ENCODE measurements around the gene MRTFB.
"Not testable (repeated sequence)": the region's sequence is repeated elsewhere in the genome, so short reads cannot be mapped to it uniquely, and the experiment has no call there.

Gene MRTFB

DNA sequence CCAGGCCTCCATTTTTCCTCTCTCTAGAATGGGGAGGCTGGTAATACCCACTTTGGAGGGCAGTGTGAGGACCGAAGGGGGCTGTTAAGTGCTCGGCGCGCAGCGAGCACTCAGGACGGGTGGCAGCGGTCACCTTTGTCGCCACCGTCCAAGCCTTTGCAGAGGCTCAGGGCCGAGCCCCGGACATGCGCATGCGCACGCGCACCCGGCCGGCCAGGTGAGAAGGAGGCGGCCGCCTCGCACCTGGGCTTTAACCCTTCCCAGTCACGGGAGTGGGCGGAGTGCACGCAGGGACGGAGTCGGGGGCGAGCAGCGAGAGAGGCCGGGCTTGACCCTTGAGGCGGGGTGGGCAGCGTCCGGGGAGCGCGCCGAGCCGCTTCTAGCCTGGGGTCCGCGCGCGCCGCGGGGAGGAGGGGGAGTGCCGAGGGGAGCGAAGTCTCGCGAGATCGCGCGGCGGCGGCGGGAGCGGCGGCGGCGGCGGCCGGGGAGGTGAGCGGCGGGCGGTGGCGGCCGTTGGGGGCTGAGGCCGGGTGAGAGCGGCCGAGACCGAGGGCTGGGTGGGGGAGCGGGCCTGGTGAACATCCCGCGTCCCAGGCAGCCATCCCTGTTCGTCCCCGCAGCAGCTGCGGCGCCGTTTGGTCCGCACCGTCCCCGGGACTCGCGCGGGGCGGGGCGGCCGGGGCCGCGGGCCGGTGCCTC lies at the start of gene MRTFB:
TSS of gene MRTFB (plus strand) at position 443 of the 699 bp plus-strand sequence. CDS start 69,288 bp downstream, outside the sequence.
- Histone ChIP-seq H3K4me3 (ENCODE audit: low read length in 2 of 2) (peak within 1 kb of the TSS; percentile 90 to 91), H3K4me1 (ENCODE audit: control insufficient read depth in 2 of 2, insufficient read depth in 2 of 2, low read length in 2 of 2) (peaks cover 8 to 14% of the 10 kb centered on the region in 2 donors), H3K27ac (ENCODE audit: low read depth in 2 of 2, low read length in 2 of 2) (peak within 1 kb of the TSS; percentile 78), H3K27me3 (ENCODE audit: control insufficient read depth in 2 of 2, insufficient read depth in 2 of 2, low read length in 2 of 2) (no peaks in the 10 kb centered on the region), H3K9ac (ENCODE audit: low read depth in 1 of 2, low read length in 2 of 2) (peak within 1 kb of the TSS; percentile 88 to 90), H3K9me3 (ENCODE audit: control insufficient read depth in 2 of 2, low read length in 2 of 2) (no peaks in the 10 kb centered on the region), H3K36me3 (ENCODE audit: control insufficient read depth in 2 of 2, insufficient read depth in 2 of 2, low read length in 2 of 2) (no peaks in the 10 kb centered on the region)

DNA sequence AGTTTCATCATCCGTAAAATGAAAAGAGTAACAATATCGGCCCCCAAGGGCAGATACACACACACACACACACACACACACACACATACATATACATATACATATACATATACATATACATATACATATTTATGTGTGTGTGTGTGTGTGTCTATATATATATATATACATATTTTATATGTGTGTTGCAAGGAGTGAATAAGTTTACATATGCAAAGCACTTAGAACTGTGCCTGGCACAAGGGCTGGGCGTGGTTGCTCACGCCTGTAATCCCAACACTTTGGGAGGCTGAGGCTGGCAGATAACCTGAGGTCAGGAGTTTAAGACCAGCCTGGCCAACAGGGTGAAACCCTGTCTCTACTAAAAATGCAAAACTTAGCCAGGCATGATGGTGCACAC lies 47.6 kb upstream of the MRTFB start:
- not testable (repeated sequence) for H3K4me1 ChIP-seq (ENCODE audit: control insufficient read depth in 2 of 2, insufficient read depth in 2 of 2, low read length in 2 of 2); H3K4me3 ChIP-seq (ENCODE audit: low read length in 2 of 2); H3K36me3 ChIP-seq (ENCODE audit: control insufficient read depth in 2 of 2, insufficient read depth in 2 of 2, low read length in 2 of 2); H3K27me3 ChIP-seq (ENCODE audit: control insufficient read depth in 2 of 2, insufficient read depth in 2 of 2, low read length in 2 of 2); H3K9ac ChIP-seq (ENCODE audit: low read depth in 1 of 2, low read length in 2 of 2); H3K9me3 ChIP-seq (ENCODE audit: control insufficient read depth in 2 of 2, low read length in 2 of 2); H3K27ac ChIP-seq (ENCODE audit: low read depth in 2 of 2, low read length in 2 of 2)

GRCh38 chr16:14024283-14024682 lies 46.8 kb upstream of the MRTFB start:
- Histone ChIP-seq H3K4me1 (ENCODE audit: control insufficient read depth in 2 of 2, insufficient read depth in 2 of 2, low read length in 2 of 2) (no peaks in the 10 kb centered on the region), H3K9me3 (ENCODE audit: control insufficient read depth in 2 of 2, low read length in 2 of 2) (no peaks in the 10 kb centered on the region), H3K36me3 (ENCODE audit: control insufficient read depth in 2 of 2, insufficient read depth in 2 of 2, low read length in 2 of 2) (no peaks in the 10 kb centered on the region), H3K27ac (ENCODE audit: low read depth in 2 of 2, low read length in 2 of 2) (no peak overlapping the region), H3K9ac (ENCODE audit: low read depth in 1 of 2, low read length in 2 of 2) (no peak overlapping the region), H3K4me3 (ENCODE audit: low read length in 2 of 2) (no peak overlapping the region), H3K27me3 (ENCODE audit: control insufficient read depth in 2 of 2, insufficient read depth in 2 of 2, low read length in 2 of 2) (no peaks in the 10 kb centered on the region)

GRCh38 chr16:14026572-14027285 lies 44.4 kb upstream of the MRTFB start:
- no peaks in the 10 kb centered on the region for H3K36me3 ChIP-seq (ENCODE audit: control insufficient read depth in 2 of 2, insufficient read depth in 2 of 2, low read length in 2 of 2)
- no peaks in the 10 kb centered on the region for H3K27me3 ChIP-seq (ENCODE audit: control insufficient read depth in 2 of 2, insufficient read depth in 2 of 2, low read length in 2 of 2)
- no peak overlapping the region for H3K9ac ChIP-seq (ENCODE audit: low read depth in 1 of 2, low read length in 2 of 2)
- no peaks in the 10 kb centered on the region for H3K4me1 ChIP-seq (ENCODE audit: control insufficient read depth in 2 of 2, insufficient read depth in 2 of 2, low read length in 2 of 2)
- H3K9me3 ChIP-seq (ENCODE audit: control insufficient read depth in 2 of 2, low read length in 2 of 2) = no peaks in the 10 kb centered on the region
- no peak overlapping the region for H3K27ac ChIP-seq (ENCODE audit: low read depth in 2 of 2, low read length in 2 of 2)
- no peak overlapping the region for H3K4me3 ChIP-seq (ENCODE audit: low read length in 2 of 2)

- Histone ChIP-seq H3K4me3 (ENCODE audit: low read length in 2 of 2) (no peak overlapping the region), H3K9me3 (ENCODE audit: control insufficient read depth in 2 of 2, low read length in 2 of 2) (no peaks in the 10 kb centered on the region), H3K36me3 (ENCODE audit: control insufficient read depth in 2 of 2, insufficient read depth in 2 of 2, low read length in 2 of 2) (no peaks in the 10 kb centered on the region), H3K27ac (ENCODE audit: low read depth in 2 of 2, low read length in 2 of 2) (no peak overlapping the region), H3K27me3 (ENCODE audit: control insufficient read depth in 2 of 2, insufficient read depth in 2 of 2, low read length in 2 of 2) (no peaks in the 10 kb centered on the region), H3K9ac (ENCODE audit: low read depth in 1 of 2, low read length in 2 of 2) (no peak overlapping the region), H3K4me1 (ENCODE audit: control insufficient read depth in 2 of 2, insufficient read depth in 2 of 2, low read length in 2 of 2) (no peaks in the 10 kb centered on the region)
Observed at GRCh38 chr16:14028202-14028601, 42.9 kb upstream of the MRTFB start.

GRCh38 chr16:14029658-14030057 lies 41.5 kb upstream of the MRTFB start:
- no peak overlapping the region for H3K27ac ChIP-seq (ENCODE audit: low read depth in 2 of 2, low read length in 2 of 2)
- no peak overlapping the region for H3K9ac ChIP-seq (ENCODE audit: low read depth in 1 of 2, low read length in 2 of 2)

DNA sequence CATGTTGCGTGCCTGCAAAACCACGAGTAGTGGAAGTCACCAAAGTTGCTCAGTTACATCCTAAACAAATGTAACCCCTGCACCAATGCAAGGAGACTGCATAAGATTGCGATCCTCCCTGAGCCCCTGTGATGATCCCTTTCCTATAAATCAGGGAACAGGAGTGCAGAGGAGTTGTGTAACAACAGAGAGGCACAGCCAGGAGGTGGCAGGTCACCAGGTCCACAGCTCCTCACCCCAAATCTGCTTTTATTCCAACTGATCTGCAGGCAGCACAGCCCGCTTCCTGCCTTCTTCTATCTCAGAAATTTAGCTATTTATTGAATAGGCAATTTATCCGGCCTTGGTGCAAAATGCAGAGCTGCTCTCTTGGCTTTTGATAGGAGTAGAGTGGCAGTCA lies 36.0 kb upstream of the MRTFB start:
- no peak overlapping the region for H3K4me3 ChIP-seq (ENCODE audit: low read length in 2 of 2)
- H3K36me3 ChIP-seq (ENCODE audit: control insufficient read depth in 2 of 2, insufficient read depth in 2 of 2, low read length in 2 of 2) = no peaks in the 10 kb centered on the region
- H3K27me3 ChIP-seq (ENCODE audit: control insufficient read depth in 2 of 2, insufficient read depth in 2 of 2, low read length in 2 of 2) = no peaks in the 10 kb centered on the region
- no peaks in the 10 kb centered on the region for H3K9me3 ChIP-seq (ENCODE audit: control insufficient read depth in 2 of 2, low read length in 2 of 2)
- no peak overlapping the region for H3K9ac ChIP-seq (ENCODE audit: low read depth in 1 of 2, low read length in 2 of 2)
- no peak overlapping the region for H3K27ac ChIP-seq (ENCODE audit: low read depth in 2 of 2, low read length in 2 of 2)
- H3K4me1 ChIP-seq (ENCODE audit: control insufficient read depth in 2 of 2, insufficient read depth in 2 of 2, low read length in 2 of 2) = no peaks in the 10 kb centered on the region

More at GRCh38 chr16:14029658-14030057, 41.5 kb upstream of the MRTFB start:
- no peaks in the 10 kb centered on the region for H3K36me3 ChIP-seq (ENCODE audit: control insufficient read depth in 2 of 2, insufficient read depth in 2 of 2, low read length in 2 of 2)
- H3K4me1 ChIP-seq (ENCODE audit: control insufficient read depth in 2 of 2, insufficient read depth in 2 of 2, low read length in 2 of 2) = no peaks in the 10 kb centered on the region
- no peaks in the 10 kb centered on the region for H3K27me3 ChIP-seq (ENCODE audit: control insufficient read depth in 2 of 2, insufficient read depth in 2 of 2, low read length in 2 of 2)
- H3K9me3 ChIP-seq (ENCODE audit: control insufficient read depth in 2 of 2, low read length in 2 of 2) = no peaks in the 10 kb centered on the region
- H3K4me3 ChIP-seq (ENCODE audit: low read length in 2 of 2) = no peak overlapping the region

GRCh38 chr16:14036889-14037288 lies 34.2 kb upstream of the MRTFB start:
- no peaks in the 10 kb centered on the region for H3K9me3 ChIP-seq (ENCODE audit: control insufficient read depth in 2 of 2, low read length in 2 of 2)
- no peaks in the 10 kb centered on the region for H3K4me1 ChIP-seq (ENCODE audit: control insufficient read depth in 2 of 2, insufficient read depth in 2 of 2, low read length in 2 of 2)
- no peak overlapping the region for H3K9ac ChIP-seq (ENCODE audit: low read depth in 1 of 2, low read length in 2 of 2)
- H3K36me3 ChIP-seq (ENCODE audit: control insufficient read depth in 2 of 2, insufficient read depth in 2 of 2, low read length in 2 of 2) = no peaks in the 10 kb centered on the region
- no peaks in the 10 kb centered on the region for H3K27me3 ChIP-seq (ENCODE audit: control insufficient read depth in 2 of 2, insufficient read depth in 2 of 2, low read length in 2 of 2)
- no peak overlapping the region for H3K4me3 ChIP-seq (ENCODE audit: low read length in 2 of 2)
- H3K27ac ChIP-seq (ENCODE audit: low read depth in 2 of 2, low read length in 2 of 2) = no peak overlapping the region

- Histone ChIP-seq H3K36me3 (ENCODE audit: control insufficient read depth in 2 of 2, insufficient read depth in 2 of 2, low read length in 2 of 2) (no peaks in the 10 kb centered on the region), H3K9me3 (ENCODE audit: control insufficient read depth in 2 of 2, low read length in 2 of 2) (no peaks in the 10 kb centered on the region), H3K27me3 (ENCODE audit: control insufficient read depth in 2 of 2, insufficient read depth in 2 of 2, low read length in 2 of 2) (no peaks in the 10 kb centered on the region), H3K9ac (ENCODE audit: low read depth in 1 of 2, low read length in 2 of 2) (no peak overlapping the region), H3K27ac (ENCODE audit: low read depth in 2 of 2, low read length in 2 of 2) (no peak overlapping the region), H3K4me3 (ENCODE audit: low read length in 2 of 2) (no peak overlapping the region), H3K4me1 (ENCODE audit: control insufficient read depth in 2 of 2, insufficient read depth in 2 of 2, low read length in 2 of 2) (no peaks in the 10 kb centered on the region)
Observed at GRCh38 chr16:14037960-14038359, 33.2 kb upstream of the MRTFB start.

GRCh38 chr16:14041164-14041563 lies 30.0 kb upstream of the MRTFB start:
- no peaks in the 10 kb centered on the region for H3K36me3 ChIP-seq (ENCODE audit: control insufficient read depth in 2 of 2, insufficient read depth in 2 of 2, low read length in 2 of 2)
- no peak overlapping the region for H3K4me3 ChIP-seq (ENCODE audit: low read length in 2 of 2)
- H3K27ac ChIP-seq (ENCODE audit: low read depth in 2 of 2, low read length in 2 of 2) = no peak overlapping the region
- H3K9me3 ChIP-seq (ENCODE audit: control insufficient read depth in 2 of 2, low read length in 2 of 2) = no peaks in the 10 kb centered on the region
- H3K4me1 ChIP-seq (ENCODE audit: control insufficient read depth in 2 of 2, insufficient read depth in 2 of 2, low read length in 2 of 2) = no peaks in the 10 kb centered on the region
- H3K27me3 ChIP-seq (ENCODE audit: control insufficient read depth in 2 of 2, insufficient read depth in 2 of 2, low read length in 2 of 2) = no peaks in the 10 kb centered on the region
- H3K9ac ChIP-seq (ENCODE audit: low read depth in 1 of 2, low read length in 2 of 2) = no peak overlapping the region

Measured in mucosa of rectum (tissue), 2 donors.